Epithelial cell of esophagus (primary cell): Measurements from ENCODE around the gene FAM120A.

ENCODE experiments used
- DNase-seq: peaks from one replicate; pipeline ENCODE4 v3.0.0; 2010; ENCODE audit warnings: low read depth
- H3K4me3 ChIP-seq: 2 replicates; pipeline ENCODE4 v1.5.1; 2011; ENCODE audit warnings: mild to moderate bottlenecking, low read length, control low read depth
- TF ChIP-seq, protein P1 (sequence below): IDR thresholded peaks from 2 replicates; pipeline ENCODE4 v1.5.1; 2011; ENCODE audit warnings: low read depth, mild to moderate bottlenecking, low read length, control low read depth, inconsistent platforms; ENCODE audit not compliant: insufficient read depth; ENCODE audit errors: missing control alignments

Gene FAM120A

DNA sequence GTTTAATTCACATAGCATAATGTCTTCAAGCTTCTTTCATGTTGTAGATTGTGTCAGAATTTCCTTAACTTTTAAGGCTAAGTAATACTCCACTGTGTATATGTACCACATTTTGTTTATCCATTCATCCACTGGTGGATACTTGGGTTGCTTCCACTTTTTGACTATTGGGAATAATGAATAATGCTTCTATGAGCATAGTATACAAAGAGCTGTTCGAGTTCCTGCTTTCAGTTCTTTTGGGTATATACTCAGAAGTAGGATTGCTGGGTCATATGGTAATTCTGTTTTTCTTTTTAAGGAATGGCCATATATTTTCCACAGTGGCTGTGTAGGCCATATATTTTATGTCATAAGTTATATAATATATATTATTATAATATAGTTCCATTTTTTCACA is 5.5 kb downstream of the FAM120A start:
- DNase-seq: no peak
- H3K4me3 ChIP-seq: no peak overlapping the region
- TF ChIP-seq, protein P1, sequence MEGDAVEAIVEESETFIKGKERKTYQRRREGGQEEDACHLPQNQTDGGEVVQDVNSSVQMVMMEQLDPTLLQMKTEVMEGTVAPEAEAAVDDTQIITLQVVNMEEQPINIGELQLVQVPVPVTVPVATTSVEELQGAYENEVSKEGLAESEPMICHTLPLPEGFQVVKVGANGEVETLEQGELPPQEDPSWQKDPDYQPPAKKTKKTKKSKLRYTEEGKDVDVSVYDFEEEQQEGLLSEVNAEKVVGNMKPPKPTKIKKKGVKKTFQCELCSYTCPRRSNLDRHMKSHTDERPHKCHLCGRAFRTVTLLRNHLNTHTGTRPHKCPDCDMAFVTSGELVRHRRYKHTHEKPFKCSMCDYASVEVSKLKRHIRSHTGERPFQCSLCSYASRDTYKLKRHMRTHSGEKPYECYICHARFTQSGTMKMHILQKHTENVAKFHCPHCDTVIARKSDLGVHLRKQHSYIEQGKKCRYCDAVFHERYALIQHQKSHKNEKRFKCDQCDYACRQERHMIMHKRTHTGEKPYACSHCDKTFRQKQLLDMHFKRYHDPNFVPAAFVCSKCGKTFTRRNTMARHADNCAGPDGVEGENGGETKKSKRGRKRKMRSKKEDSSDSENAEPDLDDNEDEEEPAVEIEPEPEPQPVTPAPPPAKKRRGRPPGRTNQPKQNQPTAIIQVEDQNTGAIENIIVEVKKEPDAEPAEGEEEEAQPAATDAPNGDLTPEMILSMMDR: no peak

DNA sequence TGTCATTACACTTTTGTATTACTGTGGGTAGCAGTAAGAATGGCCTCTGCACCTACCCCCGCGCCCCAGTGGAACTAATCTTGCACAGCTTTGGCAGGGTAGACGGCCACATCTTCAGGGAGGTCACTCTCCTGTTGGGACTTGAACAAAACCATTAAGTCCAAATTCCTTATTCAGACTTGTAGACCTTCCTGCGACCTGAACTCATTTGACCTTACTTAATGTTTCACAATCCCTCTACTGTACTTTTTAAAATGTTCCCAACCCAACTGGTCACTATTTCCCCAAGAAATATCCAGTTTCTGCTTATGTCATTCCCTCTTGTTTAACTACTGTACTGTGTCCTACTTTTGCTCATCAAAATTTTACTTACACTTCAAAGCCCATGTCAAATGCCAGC is 7.2 kb downstream of the FAM120A start:
- TF ChIP-seq, protein P1: no peak
- peak; percentile 11 for DNase-seq
- no peak overlapping the region for H3K4me3 ChIP-seq

DNA sequence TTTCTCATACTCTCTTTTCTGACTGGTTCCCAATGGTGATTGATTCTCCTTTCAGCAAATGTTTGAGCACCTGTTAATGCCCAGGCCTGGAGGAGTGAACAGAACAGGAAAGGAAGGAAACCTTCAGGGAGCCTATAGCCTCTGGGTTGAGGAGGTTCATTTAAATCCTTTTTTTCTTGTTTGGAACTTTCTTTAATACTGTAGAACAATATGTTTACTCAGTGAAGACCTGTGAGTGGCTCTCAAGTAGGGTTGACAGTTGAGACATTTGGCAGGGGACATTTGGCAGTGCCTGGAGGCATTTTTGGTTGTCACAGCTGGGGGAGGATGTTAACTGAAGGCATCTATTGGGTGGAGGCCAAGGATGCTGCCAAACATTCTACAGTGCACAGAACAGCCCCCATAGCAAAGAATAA is 8.0 kb downstream of the FAM120A start:
- no peak overlapping the region for H3K4me3 ChIP-seq
- DNase-seq: no peak
- TF ChIP-seq, protein P1: no peak

DNA sequence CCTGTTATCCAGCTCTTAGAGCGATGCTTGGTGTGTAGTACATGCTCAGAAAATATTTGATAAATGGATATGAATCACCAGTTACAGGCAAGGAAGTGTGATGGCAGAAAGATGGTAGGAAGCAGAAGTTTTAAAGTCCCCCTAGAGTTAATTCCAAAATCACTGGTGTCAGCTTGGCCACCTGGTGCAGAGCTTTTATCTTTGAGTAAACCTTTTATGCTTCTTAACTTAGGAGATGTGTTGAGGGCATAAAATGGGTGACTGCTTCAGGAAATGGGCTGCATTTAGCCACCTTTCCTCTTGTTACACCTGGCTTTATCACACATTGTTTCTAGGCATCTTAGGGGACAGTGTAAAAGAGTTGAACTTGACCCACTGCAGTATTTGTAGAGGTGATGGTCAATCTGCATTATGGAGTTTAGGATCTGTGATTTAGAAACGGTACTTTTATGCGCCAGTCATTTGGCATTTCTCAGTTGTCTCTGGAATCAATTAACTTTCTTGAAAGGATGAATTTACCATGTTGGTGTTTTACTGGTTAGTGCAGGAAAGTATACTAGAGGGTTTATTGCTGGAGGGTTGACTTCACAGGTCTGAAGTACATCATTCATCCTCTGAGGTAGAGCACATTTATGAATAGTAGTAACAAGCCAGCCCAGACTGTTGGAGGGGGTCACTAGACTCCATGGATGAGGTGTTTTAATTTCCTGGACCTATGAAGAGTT is 9.4 kb downstream of the FAM120A start:
- DNase-seq: no peak
- no peak overlapping the region for H3K4me3 ChIP-seq
- TF ChIP-seq, protein P1: no peak

DNA sequence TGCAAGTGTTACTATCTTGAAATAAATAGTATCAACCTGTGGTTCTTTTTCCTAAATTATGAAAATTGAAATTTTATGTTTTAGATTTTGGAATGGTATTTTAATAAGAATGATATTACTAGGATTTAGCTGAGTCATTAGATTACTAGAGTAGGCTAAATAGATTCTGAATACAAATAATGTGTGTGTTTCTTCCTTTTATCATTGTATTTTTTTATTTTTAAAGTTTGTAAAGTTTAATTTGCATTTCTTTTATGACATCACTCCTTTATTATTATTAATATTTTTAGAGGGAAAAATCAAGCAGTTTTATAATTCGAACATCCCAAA is 9.9 kb downstream of the FAM120A start:
- TF ChIP-seq, protein P1: no peak
- DNase-seq: no peak

DNA sequence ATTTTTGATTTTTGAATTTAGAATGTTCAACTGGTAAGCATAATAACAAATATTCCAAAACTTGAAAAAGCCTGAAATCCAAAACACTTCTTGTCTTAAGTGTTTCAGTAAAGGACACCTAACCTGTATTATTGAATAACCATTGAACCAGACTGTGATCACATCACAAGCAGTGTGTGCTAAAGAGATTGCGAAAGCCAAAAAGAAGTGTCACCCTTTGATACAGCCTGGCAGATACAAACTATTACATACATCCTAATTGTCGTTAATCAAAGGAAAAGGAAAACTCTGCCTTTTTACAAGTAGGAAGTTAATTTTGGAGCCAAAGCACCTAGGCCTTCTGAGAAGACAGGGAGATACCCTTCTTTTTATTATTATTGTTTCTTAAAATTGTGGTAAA is 10.3 kb downstream of the FAM120A start:
- peak; percentile 37 for DNase-seq
- TF ChIP-seq, protein P1: no peak
- no peak overlapping the region for H3K4me3 ChIP-seq

More for the DNA sequence above, 9.9 kb downstream of the FAM120A start:
- H3K4me3 ChIP-seq: no peak overlapping the region

DNA sequence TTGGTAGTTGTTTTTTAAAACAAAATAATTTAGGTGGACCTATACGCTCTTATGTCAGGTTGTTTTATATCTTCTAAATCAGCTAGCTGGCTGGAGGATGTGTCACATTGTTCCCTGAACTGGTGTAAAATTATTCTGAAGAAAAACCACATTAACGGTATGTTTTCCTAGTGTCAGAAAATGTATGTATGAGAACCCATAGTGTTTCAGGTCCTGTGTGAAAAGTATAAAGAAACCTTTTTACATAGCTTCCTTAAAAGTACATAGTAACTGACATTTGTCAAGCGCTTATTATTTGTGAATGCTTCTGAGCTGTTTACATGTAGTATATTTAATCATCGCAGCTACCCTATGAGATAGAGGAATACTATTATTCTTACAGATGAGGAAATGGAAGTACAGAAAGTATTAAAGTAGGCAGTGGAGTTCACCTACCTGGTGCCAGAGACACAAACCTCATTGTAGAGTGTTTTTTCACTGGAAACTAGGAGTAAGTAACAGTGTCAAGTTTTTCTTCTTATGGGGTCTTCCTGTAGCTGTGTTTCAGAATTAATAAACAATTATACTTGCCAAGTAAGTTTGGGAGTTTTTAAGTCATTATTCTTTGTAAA is 12.3 kb downstream of the FAM120A start:
- DNase-seq: no peak
- no peak overlapping the region for H3K4me3 ChIP-seq
- TF ChIP-seq, protein P1: no peak
